ENCODE data around the gene OLIG1.

The OLIG1 gene, protein sequence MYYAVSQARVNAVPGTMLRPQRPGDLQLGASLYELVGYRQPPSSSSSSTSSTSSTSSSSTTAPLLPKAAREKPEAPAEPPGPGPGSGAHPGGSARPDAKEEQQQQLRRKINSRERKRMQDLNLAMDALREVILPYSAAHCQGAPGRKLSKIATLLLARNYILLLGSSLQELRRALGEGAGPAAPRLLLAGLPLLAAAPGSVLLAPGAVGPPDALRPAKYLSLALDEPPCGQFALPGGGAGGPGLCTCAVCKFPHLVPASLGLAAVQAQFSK

DNA sequence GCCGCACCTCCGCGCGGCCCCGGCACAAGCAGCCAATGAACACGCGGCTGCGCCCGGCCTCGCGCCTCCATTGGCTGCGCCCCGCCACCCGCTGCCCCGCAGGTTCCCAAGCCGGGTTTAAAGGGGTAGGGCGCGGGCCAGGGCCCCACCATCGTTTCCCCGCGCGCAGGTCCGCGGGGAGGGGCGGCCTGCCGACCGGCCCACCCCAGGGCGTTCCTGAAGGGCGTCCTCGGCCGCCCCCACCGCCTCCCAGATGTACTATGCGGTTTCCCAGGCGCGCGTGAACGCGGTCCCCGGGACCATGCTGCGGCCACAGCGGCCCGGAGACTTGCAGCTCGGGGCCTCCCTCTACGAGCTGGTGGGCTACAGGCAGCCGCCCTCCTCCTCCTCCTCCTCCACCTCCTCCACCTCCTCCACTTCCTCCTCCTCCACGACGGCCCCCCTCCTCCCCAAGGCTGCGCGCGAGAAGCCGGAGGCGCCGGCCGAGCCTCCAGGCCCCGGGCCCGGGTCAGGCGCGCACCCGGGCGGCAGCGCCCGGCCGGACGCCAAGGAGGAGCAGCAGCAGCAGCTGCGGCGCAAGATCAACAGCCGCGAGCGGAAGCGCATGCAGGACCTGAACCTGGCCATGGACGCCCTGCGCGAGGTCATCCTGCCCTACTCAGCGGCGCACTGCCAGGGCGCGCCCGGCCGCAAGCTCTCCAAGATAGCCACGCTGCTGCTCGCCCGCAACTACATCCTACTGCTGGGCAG is at the start of gene OLIG1:
OLIG1 (plus strand) TSS at position 148 of the 750 bp plus-strand sequence; CDS start at position 254, 106 bp downstream.
- DNase-seq (ENCODE audit: low spot score) = peak; percentile 96

DNA sequence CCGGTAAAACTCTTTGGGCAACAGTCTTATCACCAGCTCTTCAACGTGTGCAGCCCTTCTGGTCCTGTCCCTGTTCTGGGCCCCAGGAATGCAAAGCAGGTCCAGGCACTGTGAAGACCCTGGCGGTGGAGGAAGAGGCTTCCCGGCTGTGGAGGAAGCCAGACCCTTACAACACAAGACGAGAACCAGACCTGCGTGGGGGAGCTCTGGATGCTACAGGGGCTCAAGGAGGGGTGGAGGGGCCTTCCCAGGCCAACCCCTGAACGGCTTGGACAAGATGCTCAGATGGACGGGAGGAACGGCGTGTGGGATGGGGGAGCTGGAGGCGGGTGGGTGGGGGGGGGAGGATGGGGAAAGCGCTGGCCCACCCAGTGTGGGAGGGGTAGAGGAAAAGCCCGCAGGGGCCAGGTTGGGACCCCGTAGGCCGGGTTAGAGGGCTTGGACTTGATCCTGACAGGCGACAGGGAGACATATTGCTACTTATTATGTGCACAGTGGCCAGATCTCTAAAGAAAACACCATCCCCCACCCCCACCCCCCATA is 49.3 kb upstream of the OLIG1 start:
- no peak for DNase-seq (ENCODE audit: low spot score)

DNA sequence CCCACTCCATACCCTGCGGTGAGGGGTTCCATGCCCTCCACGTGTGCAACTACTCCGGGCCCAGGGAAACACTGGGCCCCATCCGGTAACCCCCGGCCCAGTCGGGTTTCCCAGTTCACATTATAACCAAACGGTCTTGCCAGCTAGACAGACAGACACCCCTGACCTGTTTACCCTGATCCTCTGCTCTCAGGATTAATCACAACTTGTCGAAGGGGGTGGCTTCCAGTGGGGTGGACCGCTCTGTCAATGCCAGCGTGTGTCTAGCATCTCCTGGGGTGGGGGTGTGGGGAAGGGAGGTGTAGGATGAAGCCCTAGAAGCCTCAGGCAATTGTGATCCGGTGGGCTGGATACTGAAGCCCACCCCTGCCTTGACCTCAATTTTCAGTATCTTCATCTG is 48.8 kb upstream of the OLIG1 start:
- no peak for DNase-seq (ENCODE audit: low spot score)

DNA sequence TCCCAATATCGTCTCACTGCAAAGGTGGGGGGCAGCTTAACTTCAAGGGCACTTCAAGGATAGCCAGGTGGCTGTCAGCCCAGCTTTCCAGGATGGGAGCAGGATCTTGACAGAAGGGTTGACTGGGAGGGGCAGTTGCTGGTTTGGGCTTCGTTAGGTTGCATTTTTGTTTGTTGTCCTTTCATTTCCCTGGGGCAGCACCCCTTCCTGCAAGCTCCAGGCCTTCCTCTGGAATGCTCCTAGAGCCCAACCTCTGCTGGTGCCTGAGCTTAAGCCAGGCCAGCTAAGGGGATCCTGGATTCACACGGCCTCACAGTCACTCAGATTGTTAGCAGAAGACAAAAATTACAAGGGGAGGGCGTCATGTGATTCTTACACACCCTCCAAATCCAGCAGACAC is 48.3 kb upstream of the OLIG1 start:
- no peak for DNase-seq (ENCODE audit: low spot score)

DNA sequence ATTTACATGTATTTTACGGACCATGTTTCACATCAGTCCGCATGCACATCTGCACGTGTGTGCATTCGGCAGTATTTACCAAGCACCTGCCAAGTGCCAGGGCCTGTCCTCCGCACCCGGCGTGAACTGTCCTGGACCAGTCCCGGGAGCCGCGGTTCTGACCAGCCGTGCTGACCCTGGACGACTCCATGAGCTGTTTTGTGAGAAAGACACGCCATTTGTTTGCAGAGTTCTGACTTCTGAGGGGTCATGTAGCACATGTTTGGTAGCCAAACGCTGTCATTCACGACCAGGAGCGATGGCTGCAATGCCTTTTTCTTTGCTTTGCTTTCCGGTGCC is 47.5 kb upstream of the OLIG1 start:
- no peak for DNase-seq (ENCODE audit: low spot score)

DNA sequence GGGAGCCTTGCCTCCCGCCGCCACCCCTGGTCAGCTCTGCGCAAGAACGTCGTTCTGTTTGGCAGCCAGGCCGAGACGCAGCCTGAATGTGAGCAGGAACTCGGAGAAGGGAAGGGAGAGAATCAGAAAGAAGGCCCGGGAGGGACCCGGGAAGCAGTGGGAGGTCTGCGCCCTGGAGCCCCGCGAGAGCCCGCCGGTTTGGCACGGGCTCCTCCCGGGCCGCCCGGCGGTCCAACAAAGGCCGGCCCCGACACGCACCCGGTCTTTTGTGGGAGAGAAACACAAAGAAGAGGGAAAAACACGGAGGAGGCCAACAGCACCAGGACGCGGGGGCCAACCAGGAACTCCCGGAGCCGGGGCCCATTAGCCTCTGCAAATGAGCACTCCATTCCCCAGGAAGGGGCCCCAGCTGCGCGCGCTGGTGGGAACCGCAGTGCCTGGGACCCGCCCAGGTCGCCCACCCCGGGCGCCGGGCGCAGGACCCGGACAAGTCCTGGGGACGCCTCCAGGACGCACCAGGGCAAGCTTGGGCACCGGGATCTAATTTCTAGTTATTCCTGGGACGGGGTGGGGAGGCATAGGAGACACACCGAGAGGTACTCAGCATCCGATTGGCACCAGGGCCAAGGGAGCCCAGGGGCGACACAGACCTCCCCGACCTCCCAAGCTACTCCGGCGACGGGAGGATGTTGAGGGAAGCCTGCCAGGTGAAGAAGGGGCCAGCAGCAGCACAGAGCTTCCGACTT is 46.9 kb upstream of the OLIG1 start:
- no peak for DNase-seq (ENCODE audit: low spot score)

DNA sequence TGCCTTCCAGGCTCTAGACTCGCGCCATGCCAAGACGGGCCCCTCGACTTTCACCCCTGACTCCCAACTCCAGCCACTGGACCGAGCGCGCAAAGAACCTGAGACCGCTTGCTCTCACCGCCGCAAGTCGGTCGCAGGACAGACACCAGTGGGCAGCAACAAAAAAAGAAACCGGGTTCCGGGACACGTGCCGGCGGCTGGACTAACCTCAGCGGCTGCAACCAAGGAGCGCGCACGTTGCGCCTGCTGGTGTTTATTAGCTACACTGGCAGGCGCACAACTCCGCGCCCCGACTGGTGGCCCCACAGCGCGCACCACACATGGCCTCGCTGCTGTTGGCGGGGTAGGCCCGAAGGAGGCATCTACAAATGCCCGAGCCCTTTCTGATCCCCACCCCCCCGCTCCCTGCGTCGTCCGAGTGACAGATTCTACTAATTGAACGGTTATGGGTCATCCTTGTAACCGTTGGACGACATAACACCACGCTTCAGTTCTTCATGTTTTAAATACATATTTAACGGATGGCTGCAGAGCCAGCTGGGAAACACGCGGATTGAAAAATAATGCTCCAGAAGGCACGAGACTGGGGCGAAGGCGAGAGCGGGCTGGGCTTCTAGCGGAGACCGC is 46.3 kb upstream of the OLIG1 start:
- no peak for DNase-seq (ENCODE audit: low spot score)

DNA sequence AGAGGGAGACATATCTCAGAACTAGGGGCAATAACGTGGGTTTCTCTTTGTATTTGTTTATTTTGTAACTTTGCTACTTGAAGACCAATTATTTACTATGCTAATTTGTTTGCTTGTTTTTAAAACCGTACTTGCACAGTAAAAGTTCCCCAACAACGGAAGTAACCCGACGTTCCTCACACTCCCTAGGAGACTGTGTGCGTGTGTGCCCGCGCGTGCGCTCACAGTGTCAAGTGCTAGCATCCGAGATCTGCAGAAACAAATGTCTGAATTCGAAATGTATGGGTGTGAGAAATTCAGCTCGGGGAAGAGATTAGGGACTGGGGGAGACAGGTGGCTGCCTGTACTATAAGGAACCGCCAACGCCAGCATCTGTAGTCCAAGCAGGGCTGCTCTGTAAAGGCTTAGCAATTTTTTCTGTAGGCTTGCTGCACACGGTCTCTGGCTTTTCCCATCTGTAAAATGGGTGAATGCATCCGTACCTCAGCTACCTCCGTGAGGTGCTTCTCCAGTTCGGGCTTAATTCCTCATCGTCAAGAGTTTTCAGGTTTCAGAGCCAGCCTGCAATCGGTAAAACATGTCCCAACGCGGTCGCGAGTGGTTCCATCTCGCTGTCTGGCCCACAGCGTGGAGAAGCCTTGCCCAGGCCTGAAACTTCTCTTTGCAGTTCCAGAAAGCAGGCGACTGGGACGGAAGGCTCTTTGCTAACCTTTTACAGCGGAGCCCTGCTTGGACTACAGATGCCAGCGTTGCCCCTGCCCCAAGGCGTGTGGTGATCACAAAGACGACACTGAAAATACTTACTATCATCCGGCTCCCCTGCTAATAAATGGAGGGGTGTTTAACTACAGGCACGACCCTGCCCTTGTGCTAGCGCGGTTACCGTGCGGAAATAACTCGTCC is 45.5 kb upstream of the OLIG1 start:
- DNase-seq (ENCODE audit: low spot score) = no peak

DNA sequence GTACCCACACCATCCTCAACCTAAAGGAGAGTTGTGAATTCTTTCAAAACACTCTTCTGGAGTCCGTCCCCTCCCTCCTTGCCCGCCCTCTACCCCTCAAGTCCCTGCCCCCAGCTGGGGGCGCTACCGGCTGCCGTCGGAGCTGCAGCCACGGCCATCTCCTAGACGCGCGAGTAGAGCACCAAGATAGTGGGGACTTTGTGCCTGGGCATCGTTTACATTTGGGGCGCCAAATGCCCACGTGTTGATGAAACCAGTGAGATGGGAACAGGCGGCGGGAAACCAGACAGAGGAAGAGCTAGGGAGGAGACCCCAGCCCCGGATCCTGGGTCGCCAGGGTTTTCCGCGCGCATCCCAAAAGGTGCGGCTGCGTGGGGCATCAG is 44.8 kb upstream of the OLIG1 start:
- DNase-seq (ENCODE audit: low spot score) = peak; percentile 53

DNA sequence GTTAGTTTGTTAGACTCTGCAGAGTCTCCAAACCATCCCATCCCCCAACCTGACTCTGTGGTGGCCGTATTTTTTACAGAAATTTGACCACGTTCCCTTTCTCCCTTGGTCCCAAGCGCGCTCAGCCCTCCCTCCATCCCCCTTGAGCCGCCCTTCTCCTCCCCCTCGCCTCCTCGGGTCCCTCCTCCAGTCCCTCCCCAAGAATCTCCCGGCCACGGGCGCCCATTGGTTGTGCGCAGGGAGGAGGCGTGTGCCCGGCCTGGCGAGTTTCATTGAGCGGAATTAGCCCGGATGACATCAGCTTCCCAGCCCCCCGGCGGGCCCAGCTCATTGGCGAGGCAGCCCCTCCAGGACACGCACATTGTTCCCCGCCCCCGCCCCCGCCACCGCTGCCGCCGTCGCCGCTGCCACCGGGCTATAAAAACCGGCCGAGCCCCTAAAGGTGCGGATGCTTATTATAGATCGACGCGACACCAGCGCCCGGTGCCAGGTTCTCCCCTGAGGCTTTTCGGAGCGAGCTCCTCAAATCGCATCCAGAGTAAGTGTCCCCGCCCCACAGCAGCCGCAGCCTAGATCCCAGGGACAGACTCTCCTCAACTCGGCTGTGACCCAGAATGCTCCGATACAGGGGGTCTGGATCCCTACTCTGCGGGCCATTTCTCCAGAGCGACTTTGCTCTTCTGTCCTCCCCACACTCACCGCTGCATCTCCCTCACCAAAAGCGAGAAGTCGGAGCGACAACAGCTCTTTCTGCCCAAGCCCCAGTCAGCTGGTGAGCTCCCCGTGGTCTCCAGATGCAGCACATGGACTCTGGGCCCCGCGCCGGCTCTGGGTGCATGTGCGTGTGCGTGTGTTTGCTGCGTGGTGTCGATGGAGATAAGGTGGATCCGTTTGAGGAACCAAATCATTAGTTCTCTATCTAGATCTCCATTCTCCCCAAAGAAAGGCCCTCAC is 44.2 kb upstream of the OLIG1 start, which contains the start of gene OLIG2:
OLIG2 (plus strand) TSS at position 447 of the 954 bp plus-strand sequence. CDS start 928 bp downstream, outside the sequence.
- DNase-seq (ENCODE audit: low spot score) = peak; percentile 93

DNA sequence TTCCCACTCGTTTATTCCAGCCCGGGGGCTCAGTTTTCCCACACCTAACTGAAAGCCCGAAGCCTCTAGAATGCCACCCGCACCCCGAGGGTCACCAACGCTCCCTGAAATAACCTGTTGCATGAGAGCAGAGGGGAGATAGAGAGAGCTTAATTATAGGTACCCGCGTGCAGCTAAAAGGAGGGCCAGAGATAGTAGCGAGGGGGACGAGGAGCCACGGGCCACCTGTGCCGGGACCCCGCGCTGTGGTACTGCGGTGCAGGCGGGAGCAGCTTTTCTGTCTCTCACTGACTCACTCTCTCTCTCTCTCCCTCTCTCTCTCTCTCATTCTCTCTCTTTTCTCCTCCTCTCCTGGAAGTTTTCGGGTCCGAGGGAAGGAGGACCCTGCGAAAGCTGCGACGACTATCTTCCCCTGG is 43.5 kb upstream of the OLIG1 start:
- DNase-seq (ENCODE audit: low spot score) = no peak

DNA sequence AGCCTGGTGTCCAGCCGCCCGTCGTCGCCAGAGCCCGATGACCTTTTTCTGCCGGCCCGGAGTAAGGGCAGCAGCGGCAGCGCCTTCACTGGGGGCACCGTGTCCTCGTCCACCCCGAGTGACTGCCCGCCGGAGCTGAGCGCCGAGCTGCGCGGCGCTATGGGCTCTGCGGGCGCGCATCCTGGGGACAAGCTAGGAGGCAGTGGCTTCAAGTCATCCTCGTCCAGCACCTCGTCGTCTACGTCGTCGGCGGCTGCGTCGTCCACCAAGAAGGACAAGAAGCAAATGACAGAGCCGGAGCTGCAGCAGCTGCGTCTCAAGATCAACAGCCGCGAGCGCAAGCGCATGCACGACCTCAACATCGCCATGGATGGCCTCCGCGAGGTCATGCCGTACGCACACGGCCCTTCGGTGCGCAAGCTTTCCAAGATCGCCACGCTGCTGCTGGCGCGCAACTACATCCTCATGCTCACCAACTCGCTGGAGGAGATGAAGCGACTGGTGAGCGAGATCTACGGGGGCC is 43.0 kb upstream of the OLIG1 start:
- no peak for DNase-seq (ENCODE audit: low spot score)

DNA sequence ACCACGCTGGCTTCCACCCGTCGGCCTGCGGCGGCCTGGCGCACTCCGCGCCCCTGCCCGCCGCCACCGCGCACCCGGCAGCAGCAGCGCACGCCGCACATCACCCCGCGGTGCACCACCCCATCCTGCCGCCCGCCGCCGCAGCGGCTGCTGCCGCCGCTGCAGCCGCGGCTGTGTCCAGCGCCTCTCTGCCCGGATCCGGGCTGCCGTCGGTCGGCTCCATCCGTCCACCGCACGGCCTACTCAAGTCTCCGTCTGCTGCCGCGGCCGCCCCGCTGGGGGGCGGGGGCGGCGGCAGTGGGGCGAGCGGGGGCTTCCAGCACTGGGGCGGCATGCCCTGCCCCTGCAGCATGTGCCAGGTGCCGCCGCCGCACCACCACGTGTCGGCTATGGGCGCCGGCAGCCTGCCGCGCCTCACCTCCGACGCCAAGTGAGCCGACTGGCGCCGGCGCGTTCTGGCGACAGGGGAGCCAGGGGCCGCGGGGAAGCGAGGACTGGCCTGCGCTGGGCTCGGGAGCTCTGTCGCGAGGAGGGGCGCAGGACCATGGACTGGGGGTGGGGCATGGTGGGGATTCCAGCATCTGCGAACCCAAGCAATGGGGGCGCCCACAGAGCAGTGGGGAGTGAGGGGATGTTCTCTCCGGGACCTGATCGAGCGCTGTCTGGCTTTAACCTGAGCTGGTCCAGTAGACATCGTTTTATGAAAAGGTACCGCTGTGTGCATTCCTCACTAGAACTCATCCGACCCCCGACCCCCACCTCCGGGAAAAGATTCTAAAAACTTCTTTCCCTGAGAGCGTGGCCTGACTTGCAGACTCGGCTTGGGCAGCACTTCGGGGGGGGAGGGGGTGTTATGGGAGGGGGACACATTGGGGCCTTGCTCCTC is 42.3 kb upstream of the OLIG1 start:
- DNase-seq (ENCODE audit: low spot score) = peak; percentile 50

DNA sequence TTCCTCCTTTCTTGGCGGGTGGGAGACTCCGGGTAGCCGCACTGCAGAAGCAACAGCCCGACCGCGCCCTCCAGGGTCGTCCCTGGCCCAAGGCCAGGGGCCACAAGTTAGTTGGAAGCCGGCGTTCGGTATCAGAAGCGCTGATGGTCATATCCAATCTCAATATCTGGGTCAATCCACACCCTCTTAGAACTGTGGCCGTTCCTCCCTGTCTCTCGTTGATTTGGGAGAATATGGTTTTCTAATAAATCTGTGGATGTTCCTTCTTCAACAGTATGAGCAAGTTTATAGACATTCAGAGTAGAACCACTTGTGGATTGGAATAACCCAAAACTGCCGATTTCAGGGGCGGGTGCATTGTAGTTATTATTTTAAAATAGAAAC is 41.7 kb upstream of the OLIG1 start:
- DNase-seq (ENCODE audit: low spot score) = no peak

DNA sequence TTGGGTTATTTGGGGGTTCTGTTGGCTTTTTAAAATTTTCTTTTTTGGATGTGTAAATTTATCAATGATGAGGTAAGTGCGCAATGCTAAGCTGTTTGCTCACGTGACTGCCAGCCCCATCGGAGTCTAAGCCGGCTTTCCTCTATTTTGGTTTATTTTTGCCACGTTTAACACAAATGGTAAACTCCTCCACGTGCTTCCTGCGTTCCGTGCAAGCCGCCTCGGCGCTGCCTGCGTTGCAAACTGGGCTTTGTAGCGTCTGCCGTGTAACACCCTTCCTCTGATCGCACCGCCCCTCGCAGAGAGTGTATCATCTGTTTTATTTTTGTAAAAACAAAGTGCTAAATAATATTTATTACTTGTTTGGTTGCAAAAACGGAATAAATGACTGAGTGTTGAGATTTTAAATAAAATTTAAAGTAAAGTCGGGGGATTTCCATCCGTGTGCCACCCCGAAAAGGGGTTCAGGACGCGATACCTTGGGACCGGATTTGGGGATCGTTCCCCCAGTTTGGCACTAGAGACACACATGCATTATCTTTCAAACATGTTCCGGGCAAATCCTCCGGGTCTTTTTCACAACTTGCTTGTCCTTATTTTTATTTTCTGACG is 41.1 kb upstream of the OLIG1 start:
- no peak for DNase-seq (ENCODE audit: low spot score)

DNA sequence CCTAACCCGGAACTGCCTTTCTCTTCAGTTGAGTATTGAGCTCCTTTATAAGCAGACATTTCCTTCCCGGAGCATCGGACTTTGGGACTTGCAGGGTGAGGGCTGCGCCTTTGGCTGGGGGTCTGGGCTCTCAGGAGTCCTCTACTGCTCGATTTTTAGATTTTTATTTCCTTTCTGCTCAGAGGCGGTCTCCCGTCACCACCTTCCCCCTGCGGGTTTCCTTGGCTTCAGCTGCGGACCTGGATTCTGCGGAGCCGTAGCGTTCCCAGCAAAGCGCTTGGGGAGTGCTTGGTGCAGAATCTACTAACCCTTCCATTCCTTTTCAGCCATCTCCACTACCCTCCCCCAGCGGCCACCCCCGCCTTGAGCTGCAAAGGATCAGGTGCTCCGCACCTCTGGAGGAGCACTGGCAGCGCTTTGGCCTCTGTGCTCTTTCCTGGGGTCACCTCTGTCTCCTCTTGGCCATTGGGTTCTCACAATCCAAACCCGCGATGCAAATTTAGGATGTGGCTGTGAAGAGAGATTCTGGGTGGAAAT is 40.5 kb upstream of the OLIG1 start:
- no peak for DNase-seq (ENCODE audit: low spot score)

DNA sequence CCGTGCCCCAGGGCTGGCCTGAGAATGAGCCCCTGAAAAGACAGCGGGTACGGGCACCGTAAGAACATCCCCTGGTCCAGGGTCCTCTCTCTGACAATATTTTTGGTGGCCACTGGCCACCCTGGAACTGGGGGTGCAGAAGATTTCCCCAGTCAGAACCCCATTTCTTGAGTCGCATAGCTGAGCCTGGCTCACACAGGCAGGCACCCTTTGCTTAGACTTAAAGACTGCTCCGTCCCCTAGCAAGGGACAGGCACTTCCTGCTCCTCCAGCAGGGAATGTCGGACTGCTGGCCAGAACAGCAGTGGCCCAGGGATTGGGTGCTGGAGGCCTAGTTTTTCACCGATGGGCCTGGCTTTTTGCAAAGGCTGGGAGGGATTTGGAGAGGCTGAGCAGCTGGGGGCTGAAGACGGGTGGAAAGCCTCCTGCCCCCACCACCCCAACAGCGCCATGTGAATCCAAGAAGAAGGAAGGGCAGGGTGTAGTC is 39.9 kb upstream of the OLIG1 start:
- DNase-seq (ENCODE audit: low spot score) = no peak

DNA sequence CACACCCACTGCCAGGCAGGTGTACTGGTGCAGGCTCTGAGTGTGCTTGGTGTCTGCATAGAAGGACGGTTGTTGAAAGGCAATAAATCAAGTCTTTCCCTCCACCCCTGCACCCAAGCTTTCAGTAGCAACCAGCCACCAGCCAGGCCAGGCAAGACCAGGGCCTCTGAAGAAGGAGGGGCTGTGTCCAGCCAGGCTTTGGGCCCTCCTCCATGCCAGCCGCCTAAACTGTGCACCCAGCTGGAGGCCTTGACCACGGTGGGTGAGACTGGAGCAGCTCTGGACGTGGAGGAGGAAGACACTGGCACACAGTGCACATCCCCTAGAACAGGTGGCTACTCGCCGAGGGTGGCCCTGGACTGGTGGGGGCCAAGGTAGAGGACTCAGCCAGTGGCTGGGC is 39.3 kb upstream of the OLIG1 start:
- no peak for DNase-seq (ENCODE audit: low spot score)
